Activated T-cell treated with anti-CD3 and anti-CD28 coated beads, Interleukin-2, amount 50 U/mL, for 1 hour (primary cell): ENCODE results near the gene USP44.
"Not testable (repeated sequence)": the region's sequence is repeated elsewhere in the genome, so short reads cannot be mapped to it uniquely, and the experiment has no call there.

Source experiments
- DNase-seq: peaks from one replicate; pipeline ENCODE4 v3.0.0-alpha.2; 2020

USP44 gene

GRCh38 chr12:95551305-95551704 lies at the start of gene USP44:
Gene USP44, minus strand, starts transcription at chr12:95551476. Its CDS starts 17,220 bp downstream, at chr12:95534256.
- DNase-seq = no peak

- DNase-seq = no peak
Observed at GRCh38 chr12:95600567-95600966, 49.3 kb upstream of the USP44 start.

- no peak for DNase-seq
Observed at GRCh38 chr12:95599880-95600279, 48.6 kb upstream of the USP44 start.

- DNase-seq = no peak
Observed at GRCh38 chr12:95594136-95594535, 42.9 kb upstream of the USP44 start.

- no peak for DNase-seq
Observed at GRCh38 chr12:95593266-95593871, 42.1 kb upstream of the USP44 start.

- DNase-seq = no peak
Observed at GRCh38 chr12:95591731-95592130, 40.5 kb upstream of the USP44 start.

GRCh38 chr12:95590775-95591174 lies 39.5 kb upstream of the USP44 start:
- DNase-seq = no peak

- no peak for DNase-seq
Observed at GRCh38 chr12:95583933-95584332, 32.7 kb upstream of the USP44 start.

GRCh38 chr12:95582230-95583058 lies 31.2 kb upstream of the USP44 start:
- DNase-seq = no peak

GRCh38 chr12:95577820-95578219 lies 26.5 kb upstream of the USP44 start:
- no peak for DNase-seq

- DNase-seq = no peak
Observed at GRCh38 chr12:95574799-95575452, 23.6 kb upstream of the USP44 start.

- DNase-seq = no peak
Observed at GRCh38 chr12:95573951-95574576, 22.8 kb upstream of the USP44 start.

GRCh38 chr12:95571369-95571768 lies 20.1 kb upstream of the USP44 start:
- no peak for DNase-seq

- not testable (repeated sequence) for DNase-seq
Observed at GRCh38 chr12:95568045-95568444, 16.8 kb upstream of the USP44 start.

GRCh38 chr12:95557625-95558024 lies 6.3 kb upstream of the USP44 start:
- DNase-seq = no peak

GRCh38 chr12:95554532-95555071 lies 3.3 kb upstream of the USP44 start:
- no peak for DNase-seq

- DNase-seq = no peak
Observed at GRCh38 chr12:95553197-95553943, 2.1 kb upstream of the USP44 start.

GRCh38 chr12:95551913-95552516 lies 739 bp upstream of the USP44 start:
- DNase-seq = no peak

GRCh38 chr12:95549392-95550084 lies 1.7 kb downstream of the USP44 start:
- DNase-seq = no peak

- peak; percentile 78 for DNase-seq
Observed at GRCh38 chr12:95548539-95549391, 2.5 kb downstream of the USP44 start.
